GM12801 (cell line): ENCODE results near the gene TEAD4.

Source experiments
- CTCF ChIP-seq: IDR thresholded peaks from one replicate; pipeline ENCODE4 v1.5.1; 2011; ENCODE audit warnings: control low read depth; ENCODE audit not compliant: insufficient read length; ENCODE audit errors: extremely low read depth

TEAD4 gene

DNA sequence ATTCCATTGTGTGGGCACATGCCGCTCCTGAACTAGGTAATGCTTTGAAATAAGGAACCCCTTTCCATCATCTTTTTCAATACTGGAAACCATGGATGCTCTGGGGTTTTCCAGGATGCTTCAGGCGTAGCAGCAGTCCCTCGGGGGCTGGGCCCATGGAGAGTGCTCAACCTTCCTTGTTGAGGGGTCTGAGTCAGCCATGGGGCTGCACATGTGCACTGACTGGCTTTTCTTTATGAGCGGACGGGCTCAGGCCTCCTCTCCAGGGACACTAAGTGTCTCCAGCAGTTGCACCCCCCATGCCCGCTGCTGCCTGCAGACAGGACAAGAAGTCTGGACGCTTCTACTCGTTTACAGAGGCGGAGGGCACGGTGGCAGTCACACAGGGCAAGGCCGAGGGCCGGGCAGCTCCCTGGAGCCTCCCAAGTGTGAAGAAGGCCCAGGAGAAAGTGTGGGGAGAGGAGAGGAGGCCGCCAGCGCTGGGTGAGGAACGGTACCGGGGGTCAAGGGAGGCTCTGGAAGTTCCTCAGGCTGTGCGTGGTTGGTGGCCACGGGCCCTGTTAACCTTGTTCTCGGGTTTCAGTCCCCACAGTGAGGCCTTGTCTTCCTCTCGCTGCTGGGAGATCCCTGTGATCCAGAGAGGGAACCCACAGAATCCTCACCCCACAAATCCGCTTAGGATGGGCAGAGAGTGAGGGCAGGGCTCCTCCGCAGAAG, 51.2 kb downstream of the TEAD4 start:
- no peak for TF ChIP-seq CTCF

DNA sequence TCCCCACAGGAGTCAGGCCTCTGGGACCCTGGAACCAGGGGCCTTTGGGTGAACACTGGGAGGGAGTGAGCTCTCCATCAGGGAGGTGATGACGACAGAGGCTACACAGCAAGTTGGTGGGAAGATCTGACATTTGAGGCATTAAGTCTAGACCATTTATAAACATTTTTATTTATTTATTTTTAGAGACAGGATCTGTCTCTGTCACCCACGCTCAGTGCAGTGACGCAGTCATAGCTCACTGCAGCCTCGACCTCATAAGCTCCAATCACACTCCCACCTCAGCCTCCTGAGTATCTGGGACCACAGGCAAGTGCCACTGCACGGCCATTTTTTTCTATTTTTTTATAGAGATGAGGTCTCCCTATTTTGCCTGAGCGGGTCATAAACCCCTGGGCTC, 53.6 kb downstream of the TEAD4 start:
- no peak for TF ChIP-seq CTCF

GRCh38 chr12:3014641-3015040, 55.4 kb downstream of the TEAD4 start:
- TF ChIP-seq CTCF, result no peak

GRCh38 chr12:3015356-3015755, 56.2 kb downstream of the TEAD4 start:
- TF ChIP-seq CTCF, result no peak

DNA sequence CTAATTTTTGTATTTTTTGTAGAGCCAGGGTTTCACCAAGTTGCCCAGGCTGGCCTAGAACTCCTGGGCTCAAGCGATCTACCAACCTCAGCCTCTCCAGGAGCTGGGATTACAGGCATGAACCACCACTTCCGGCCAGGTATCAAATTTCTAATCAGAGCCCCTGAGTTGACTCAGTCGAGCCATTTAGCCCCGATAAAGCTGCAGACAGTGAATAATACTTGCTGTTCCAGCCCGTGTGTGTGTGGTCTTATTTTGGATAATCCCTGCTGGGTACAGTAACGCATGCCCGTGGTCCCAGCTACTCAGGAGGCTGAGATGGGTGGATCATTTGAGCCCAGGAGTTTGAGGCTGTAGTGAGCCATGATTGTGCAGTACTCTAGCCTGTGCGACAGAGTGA, 57.0 kb downstream of the TEAD4 start:
- TF ChIP-seq CTCF, result no peak

DNA sequence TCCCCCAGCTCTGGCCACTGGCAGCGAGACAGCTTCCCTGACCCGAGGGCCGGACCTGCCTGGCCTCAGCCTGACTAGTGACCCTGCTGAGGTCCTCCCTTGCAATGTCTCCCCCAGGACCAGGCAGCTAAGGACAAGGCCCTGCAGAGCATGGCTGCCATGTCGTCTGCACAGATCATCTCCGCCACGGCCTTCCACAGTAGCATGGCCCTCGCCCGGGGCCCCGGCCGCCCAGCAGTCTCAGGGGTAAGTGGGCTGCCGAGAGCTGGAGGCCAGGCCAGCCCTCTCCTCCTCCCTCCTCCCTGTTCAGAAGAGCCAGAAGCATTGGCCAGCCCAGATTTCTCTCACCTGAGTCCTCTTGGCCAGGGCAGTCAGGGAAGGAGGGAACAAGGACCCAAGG, 58.1 kb downstream of the TEAD4 start:
- no peak for TF ChIP-seq CTCF

- no peak for TF ChIP-seq CTCF
Measured at GRCh38 chr12:3018284-3019004, 59.2 kb downstream of the TEAD4 start.
